ENCODE data around the gene SLC6A15. TPM values are rescaled to one million over a fixed set of nuclear protein-coding genes. Genes with fewer than 3 reads are reported as not detected.

SLC6A15 gene
- total and polyA plus RNA-seq, 5 donors from 2014 or later = not detected

- Histone ChIP-seq H3K4me3 (ENCODE audit: low read depth, low read length) (no peak overlapping the region), H3K9me3 (ENCODE audit: control insufficient read depth in 2 of 2, low read length in 2 of 2) (no peaks in the 10 kb centered on the region), H3K4me1 (ENCODE audit: control insufficient read depth, insufficient read depth, low read length, poor library complexity, severe bottlenecking) (no peaks in the 10 kb centered on the region), H3K36me3 (ENCODE audit: control insufficient read depth, insufficient read depth, low read length) (no peaks in the 10 kb centered on the region), H3K27me3 (ENCODE audit: control insufficient read depth, insufficient read depth, low read length) (no peaks in the 10 kb centered on the region), H3K27ac (ENCODE audit: insufficient read depth, low read length, poor library complexity, severe bottlenecking) (no peak overlapping the region)
- H3K27me3 Mint-ChIP-seq = no peaks in the 10 kb centered on the region
- ATAC-seq (ENCODE audit: low read depth in 2 of 2) = peak in 1 of 2 donors; percentile 53
- no peaks in the 10 kb centered on the region for H3K9me3 Mint-ChIP-seq
- DNase-seq = peak in 2 of 3 donors; percentile 38 to 46
- H3K4me1 Mint-ChIP-seq = no peaks in the 10 kb centered on the region
- H3K27ac Mint-ChIP-seq = no peak overlapping the region
- no peaks in the 10 kb centered on the region for H3K36me3 Mint-ChIP-seq
- no peak overlapping the region for H3K4me3 Mint-ChIP-seq
Observed at GRCh38 chr12:84874125-84874824, 38.3 kb downstream of the SLC6A15 start.

- Histone ChIP-seq H3K4me3 (ENCODE audit: low read depth, low read length) (no peak overlapping the region), H3K27ac (ENCODE audit: insufficient read depth, low read length, poor library complexity, severe bottlenecking) (no peak overlapping the region), H3K4me1 (ENCODE audit: control insufficient read depth, insufficient read depth, low read length, poor library complexity, severe bottlenecking) (no peaks in the 10 kb centered on the region), H3K9me3 (ENCODE audit: control insufficient read depth in 2 of 2, low read length in 2 of 2) (no peaks in the 10 kb centered on the region), H3K27me3 (ENCODE audit: control insufficient read depth, insufficient read depth, low read length) (no peaks in the 10 kb centered on the region), H3K36me3 (ENCODE audit: control insufficient read depth, insufficient read depth, low read length) (no peaks in the 10 kb centered on the region)
- DNase-seq (no peak), ATAC-seq (ENCODE audit: low read depth in 2 of 2) (no peak)
- no peaks in the 10 kb centered on the region for H3K27me3 Mint-ChIP-seq
- H3K4me3 Mint-ChIP-seq = no peak overlapping the region
- H3K36me3 Mint-ChIP-seq = no peaks in the 10 kb centered on the region
- no peaks in the 10 kb centered on the region for H3K4me1 Mint-ChIP-seq
- H3K27ac Mint-ChIP-seq = no peak overlapping the region
- H3K9me3 Mint-ChIP-seq = peaks cover 0 to 1% (median 0%) of the 10 kb centered on the region in 7 donors
Observed at GRCh38 chr12:84862186-84862585, 50.4 kb downstream of the SLC6A15 start.

- H3K4me3 Mint-ChIP-seq = no peak overlapping the region
- no peaks in the 10 kb centered on the region for H3K27me3 Mint-ChIP-seq
- Histone ChIP-seq H3K4me3 (ENCODE audit: low read depth, low read length) (no peak overlapping the region), H3K27ac (ENCODE audit: insufficient read depth, low read length, poor library complexity, severe bottlenecking) (no peak overlapping the region), H3K9me3 (ENCODE audit: control insufficient read depth in 2 of 2, low read length in 2 of 2) (no peaks in the 10 kb centered on the region), H3K27me3 (ENCODE audit: control insufficient read depth, insufficient read depth, low read length) (no peaks in the 10 kb centered on the region), H3K36me3 (ENCODE audit: control insufficient read depth, insufficient read depth, low read length) (no peaks in the 10 kb centered on the region), H3K4me1 (ENCODE audit: control insufficient read depth, insufficient read depth, low read length, poor library complexity, severe bottlenecking) (no peaks in the 10 kb centered on the region)
- no peaks in the 10 kb centered on the region for H3K36me3 Mint-ChIP-seq
- no peak overlapping the region for H3K27ac Mint-ChIP-seq
- peaks cover 0 to 3% (median 0%) of the 10 kb centered on the region in 7 donors for H3K9me3 Mint-ChIP-seq
- H3K4me1 Mint-ChIP-seq = no peaks in the 10 kb centered on the region
- DNase-seq = no peak
- no peak for ATAC-seq (ENCODE audit: low read depth in 2 of 2)
Observed at GRCh38 chr12:84860718-84861117, 51.9 kb downstream of the SLC6A15 start.

- no peaks in the 10 kb centered on the region for H3K27me3 ChIP-seq (ENCODE audit: control insufficient read depth, insufficient read depth, low read length)
- H3K9me3 Mint-ChIP-seq = peaks cover 0 to 4% (median 0%) of the 10 kb centered on the region in 7 donors
- no peaks in the 10 kb centered on the region for H3K36me3 ChIP-seq (ENCODE audit: control insufficient read depth, insufficient read depth, low read length)
- H3K4me1 Mint-ChIP-seq = no peaks in the 10 kb centered on the region
- H3K9me3 ChIP-seq (ENCODE audit: control insufficient read depth in 2 of 2, low read length in 2 of 2) = no peaks in the 10 kb centered on the region
- H3K27ac Mint-ChIP-seq = no peak overlapping the region
- H3K4me1 ChIP-seq (ENCODE audit: control insufficient read depth, insufficient read depth, low read length, poor library complexity, severe bottlenecking) = no peaks in the 10 kb centered on the region
- DNase-seq = no peak
- ATAC-seq (ENCODE audit: low read depth in 2 of 2) = no peak
- H3K4me3 Mint-ChIP-seq = no peak overlapping the region
- no peaks in the 10 kb centered on the region for H3K27me3 Mint-ChIP-seq
- H3K4me3 ChIP-seq (ENCODE audit: low read depth, low read length) = no peak overlapping the region
- no peaks in the 10 kb centered on the region for H3K36me3 Mint-ChIP-seq
- H3K27ac ChIP-seq (ENCODE audit: insufficient read depth, low read length, poor library complexity, severe bottlenecking) = no peak overlapping the region
Observed at GRCh38 chr12:84858796-84859195, 53.8 kb downstream of the SLC6A15 start.

- H3K4me1 Mint-ChIP-seq = no peaks in the 10 kb centered on the region
- DNase-seq = no peak
- H3K36me3 ChIP-seq (ENCODE audit: control insufficient read depth, insufficient read depth, low read length) = no peaks in the 10 kb centered on the region
- no peak overlapping the region for H3K4me3 Mint-ChIP-seq
- no peak overlapping the region for H3K27ac ChIP-seq (ENCODE audit: insufficient read depth, low read length, poor library complexity, severe bottlenecking)
- no peak for ATAC-seq (ENCODE audit: low read depth in 2 of 2)
- peaks cover 0 to 4% (median 0%) of the 10 kb centered on the region in 7 donors for H3K9me3 Mint-ChIP-seq
- no peaks in the 10 kb centered on the region for H3K27me3 Mint-ChIP-seq
- H3K9me3 ChIP-seq (ENCODE audit: control insufficient read depth in 2 of 2, low read length in 2 of 2) = no peaks in the 10 kb centered on the region
- no peak overlapping the region for H3K27ac Mint-ChIP-seq
- H3K4me1 ChIP-seq (ENCODE audit: control insufficient read depth, insufficient read depth, low read length, poor library complexity, severe bottlenecking) = no peaks in the 10 kb centered on the region
- no peaks in the 10 kb centered on the region for H3K36me3 Mint-ChIP-seq
- H3K4me3 ChIP-seq (ENCODE audit: low read depth, low read length) = no peak overlapping the region
- H3K27me3 ChIP-seq (ENCODE audit: control insufficient read depth, insufficient read depth, low read length) = no peaks in the 10 kb centered on the region
Observed at GRCh38 chr12:84857525-84858208, 54.9 kb downstream of the SLC6A15 start.

DNA sequence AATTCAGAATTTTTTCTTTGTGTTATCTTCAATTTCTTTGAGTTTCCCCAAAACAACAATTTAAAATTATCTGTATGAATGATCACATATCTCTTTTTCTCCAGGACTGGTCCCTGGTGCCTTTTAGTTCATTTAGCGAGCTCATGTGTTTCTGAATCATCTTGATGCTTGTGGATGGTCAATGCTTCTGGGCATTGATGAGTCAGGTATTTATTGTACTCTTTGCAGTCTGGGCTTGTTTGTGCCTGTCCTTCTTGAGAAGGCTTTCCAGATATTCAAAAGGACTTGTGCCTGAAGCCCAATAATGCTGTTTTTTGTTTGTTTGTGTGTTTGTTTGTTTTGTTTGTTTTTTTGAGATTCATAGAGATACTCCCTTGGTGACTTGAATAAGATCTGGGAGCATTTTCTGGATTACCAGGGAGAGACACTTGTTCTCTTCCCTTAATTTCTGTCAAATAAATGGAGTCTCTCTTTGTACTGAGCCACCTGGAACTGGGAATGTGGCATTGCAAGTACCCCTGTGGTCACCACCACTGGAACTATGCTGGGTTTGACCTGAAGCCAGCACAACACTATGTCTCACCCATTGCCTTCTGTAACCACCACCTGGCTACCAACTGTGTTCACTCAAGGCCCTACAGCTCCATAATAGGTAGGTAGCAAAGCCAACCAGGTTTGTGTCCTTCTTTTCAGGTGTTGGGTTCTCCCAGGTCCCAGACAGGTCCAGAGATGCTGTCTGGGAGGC lies 56.3 kb downstream of the SLC6A15 start:
- ATAC-seq (ENCODE audit: low read depth in 2 of 2) = no peak
- Histone ChIP-seq H3K36me3 (ENCODE audit: control insufficient read depth, insufficient read depth, low read length) (no peaks in the 10 kb centered on the region), H3K4me3 (ENCODE audit: low read depth, low read length) (no peak overlapping the region), H3K9me3 (ENCODE audit: control insufficient read depth in 2 of 2, low read length in 2 of 2) (no peaks in the 10 kb centered on the region), H3K27ac (ENCODE audit: insufficient read depth, low read length, poor library complexity, severe bottlenecking) (no peak overlapping the region), H3K27me3 (ENCODE audit: control insufficient read depth, insufficient read depth, low read length) (no peaks in the 10 kb centered on the region), H3K4me1 (ENCODE audit: control insufficient read depth, insufficient read depth, low read length, poor library complexity, severe bottlenecking) (no peaks in the 10 kb centered on the region)
- Mint-ChIP-seq H3K4me1 (no peaks in the 10 kb centered on the region), H3K27me3 (no peaks in the 10 kb centered on the region), H3K36me3 (no peaks in the 10 kb centered on the region), H3K4me3 (no peak overlapping the region), H3K9me3 (peaks cover 0 to 6% (median 0%) of the 10 kb centered on the region in 7 donors), H3K27ac (no peak overlapping the region)
- DNase-seq = no peak

DNA sequence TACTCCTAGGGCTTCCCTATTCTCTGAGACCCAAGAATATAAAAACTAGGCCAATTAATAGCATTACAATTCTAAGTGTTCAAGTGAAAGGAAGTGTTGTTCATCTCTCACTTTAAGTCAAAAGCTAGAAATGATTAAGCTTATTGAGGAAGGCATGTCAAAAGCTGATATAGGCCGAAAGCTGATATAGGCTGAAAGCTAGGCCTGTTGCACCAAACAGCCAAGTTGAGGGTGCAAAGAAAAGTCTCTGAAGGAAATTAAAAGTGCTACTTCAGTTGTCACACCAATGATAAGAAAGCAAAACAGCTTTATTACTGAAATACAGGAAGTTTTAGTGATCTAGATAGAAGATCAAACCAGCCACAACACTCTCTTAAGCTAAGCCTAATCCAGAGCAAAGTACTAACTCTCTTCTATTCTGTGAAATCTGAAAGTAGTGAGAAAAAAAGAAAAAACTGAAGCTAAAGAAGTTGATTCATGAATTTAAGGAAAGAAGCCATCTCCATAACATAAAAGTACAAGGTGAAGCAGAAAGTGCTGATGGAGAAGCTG lies 68.9 kb downstream of the SLC6A15 start:
- Histone ChIP-seq H3K9me3 (ENCODE audit: control insufficient read depth in 2 of 2, low read length in 2 of 2) (no peaks in the 10 kb centered on the region), H3K27me3 (ENCODE audit: control insufficient read depth, insufficient read depth, low read length) (no peaks in the 10 kb centered on the region), H3K27ac (ENCODE audit: insufficient read depth, low read length, poor library complexity, severe bottlenecking) (no peak overlapping the region), H3K36me3 (ENCODE audit: control insufficient read depth, insufficient read depth, low read length) (no peaks in the 10 kb centered on the region), H3K4me3 (ENCODE audit: low read depth, low read length) (no peak overlapping the region), H3K4me1 (ENCODE audit: control insufficient read depth, insufficient read depth, low read length, poor library complexity, severe bottlenecking) (no peaks in the 10 kb centered on the region)
- Mint-ChIP-seq H3K27me3 (no peaks in the 10 kb centered on the region), H3K36me3 (no peaks in the 10 kb centered on the region), H3K4me3 (no peak overlapping the region), H3K27ac (peak overlapping the region; percentile 25 to 82 (median 53)), H3K4me1 (peaks cover 0 to 7% (median 0%) of the 10 kb centered on the region in 4 donors), H3K9me3 (peaks cover 0 to 1% (median 0%) of the 10 kb centered on the region in 7 donors)
- ATAC-seq (ENCODE audit: low read depth in 2 of 2) (no peak), DNase-seq (peak in 1 of 3 donors; percentile 10)

Measured in CD4-positive, CD25-positive, alpha-beta regulatory T cell (primary cell).